ENCODE results near the gene SMG1. TPM values are rescaled to one million over a fixed set of nuclear protein-coding genes. Genes with fewer than 3 reads are reported as not detected.
"Not testable (repeated sequence)": the region's sequence is repeated elsewhere in the genome, so short reads cannot be mapped to it uniquely, and the experiment has no call there.

SMG1 gene
- polyA plus RNA-seq, 4 donors: 39.4 to 80.1 (median 62.9) TPM

GRCh38 chr16:18936727-18937340, 10.6 kb upstream of the SMG1 start:
- no peak for DNase-seq (ENCODE audit: low read depth in 4 of 4, low spot score in 2 of 4)

GRCh38 chr16:18933501-18933900, 7.3 kb upstream of the SMG1 start:
- DNase-seq (ENCODE audit: low read depth in 4 of 4, low spot score in 2 of 4): no peak

DNA sequence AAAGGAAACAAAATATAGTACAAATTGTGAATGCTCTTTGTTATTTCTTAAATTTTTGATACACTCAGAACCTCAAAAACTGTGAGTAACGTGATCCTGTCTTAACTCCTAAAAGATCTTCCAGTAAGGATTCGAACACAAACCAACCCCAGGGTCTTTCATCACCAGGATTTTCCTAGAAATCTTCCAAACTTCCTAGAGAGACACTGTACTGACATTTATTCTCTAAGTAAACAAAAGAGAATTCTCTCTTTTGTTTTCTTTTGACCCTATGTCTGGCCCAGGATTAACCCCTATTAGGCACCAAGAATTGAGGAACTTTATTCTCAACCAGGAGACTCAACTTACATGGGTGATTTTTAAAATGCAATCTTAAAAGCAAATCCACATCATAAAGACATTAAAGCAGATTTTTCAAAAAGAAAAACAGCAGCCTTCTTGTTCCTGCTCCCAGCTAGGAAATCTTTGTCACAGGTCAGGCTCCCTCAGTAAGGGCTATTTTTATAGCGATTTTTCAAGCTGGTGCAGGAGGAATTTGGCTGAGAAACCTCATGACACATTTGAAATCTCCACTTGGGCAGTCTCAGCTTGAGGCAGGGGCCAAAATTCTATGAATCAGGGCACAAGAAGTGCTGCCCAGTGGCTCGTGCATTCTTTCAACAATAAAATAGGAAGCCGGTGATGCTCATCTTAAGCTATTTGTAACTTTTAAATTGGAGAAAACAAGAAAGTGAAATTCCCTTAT, 6.2 kb upstream of the SMG1 start:
- no peak for DNase-seq (ENCODE audit: low read depth in 4 of 4, low spot score in 2 of 4)

DNA sequence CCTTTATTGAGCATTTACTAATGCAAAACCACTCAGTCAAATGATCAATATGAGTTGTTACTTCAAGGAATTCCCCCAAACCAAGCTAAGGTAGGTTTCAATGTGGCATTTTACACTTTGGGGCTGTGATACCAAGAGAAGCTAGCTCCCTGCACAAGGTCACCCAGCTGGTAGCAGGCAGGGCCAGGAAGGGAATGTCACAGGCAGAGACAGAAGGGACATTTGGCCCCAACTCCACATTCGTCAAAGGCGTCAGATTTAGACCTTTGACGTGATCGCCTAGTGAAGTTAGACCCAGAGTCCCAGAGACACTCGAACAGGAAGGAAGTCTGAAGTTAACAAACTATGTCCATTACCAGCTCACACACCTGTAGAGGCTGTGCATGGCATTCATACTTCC, 5.5 kb upstream of the SMG1 start:
- DNase-seq (ENCODE audit: low read depth in 4 of 4, low spot score in 2 of 4): no peak

- not testable (repeated sequence) for DNase-seq (ENCODE audit: low read depth in 4 of 4, low spot score in 2 of 4)
These were observed 3.9 kb upstream of the SMG1 start for GRCh38 chr16:18930095-18930494.

DNA sequence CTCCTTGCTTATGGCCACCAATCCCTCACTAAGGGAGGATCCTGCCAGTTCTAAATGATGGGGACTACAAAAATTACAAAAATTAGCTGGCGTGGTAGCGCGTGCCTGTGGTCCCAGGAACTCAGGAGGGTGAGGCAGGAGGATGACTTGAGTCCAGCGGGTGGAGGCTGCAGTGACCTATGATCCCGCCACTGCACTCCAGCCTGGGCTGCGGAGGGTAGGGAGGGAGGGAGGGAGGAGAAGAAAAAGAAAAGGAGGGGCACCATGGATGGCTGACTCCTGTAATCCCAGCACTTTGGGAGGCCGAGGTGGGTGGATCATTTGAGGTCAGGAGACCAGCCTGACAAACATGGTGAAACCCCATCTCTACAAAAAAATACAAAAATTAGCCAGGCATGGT, 1.9 kb upstream of the SMG1 start:
- DNase-seq (ENCODE audit: low read depth in 4 of 4, low spot score in 2 of 4): not testable (repeated sequence)

DNA sequence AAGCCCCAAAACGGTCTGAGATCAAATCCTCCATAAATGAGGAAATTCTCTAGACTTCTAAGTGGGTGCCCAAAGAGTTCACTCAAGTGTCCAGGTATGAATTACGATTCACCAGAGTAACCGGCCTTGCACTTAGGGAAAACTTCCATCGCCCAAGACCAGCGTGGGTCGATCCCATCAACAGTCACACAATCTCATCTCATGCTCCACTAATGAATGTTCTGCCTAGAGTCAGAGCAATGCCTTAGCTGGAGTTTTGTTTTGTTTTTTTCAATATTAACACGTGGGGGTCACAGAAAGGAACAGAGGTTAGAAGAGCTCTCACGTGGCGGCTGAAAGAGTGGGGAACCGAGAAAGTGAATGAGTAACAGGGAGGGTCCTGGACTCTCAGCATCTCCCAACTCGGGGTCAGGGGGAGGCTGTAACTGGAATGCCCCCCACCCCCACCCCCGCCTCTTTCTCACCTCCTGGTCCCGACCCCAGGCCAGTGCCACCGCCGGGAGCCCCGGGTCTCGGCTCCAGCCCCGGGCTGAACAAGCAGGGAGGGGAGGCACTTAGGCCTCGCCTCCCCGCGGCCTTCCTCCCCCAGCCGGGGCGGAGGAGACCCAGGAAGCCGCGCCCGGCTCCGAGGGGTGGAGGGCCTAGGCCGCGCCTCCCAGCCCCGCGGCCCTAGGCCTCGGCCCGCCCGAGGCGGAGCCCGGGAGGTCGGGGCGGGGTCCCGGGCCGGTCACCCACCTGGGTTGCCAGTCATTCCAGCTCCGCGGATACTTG, 808 bp downstream of the SMG1 start:
- not testable (repeated sequence) for DNase-seq (ENCODE audit: low read depth in 4 of 4, low spot score in 2 of 4)

GRCh38 chr16:18923935-18924334, 2.3 kb downstream of the SMG1 start:
- not testable (repeated sequence) for DNase-seq (ENCODE audit: low read depth in 4 of 4, low spot score in 2 of 4)

- not testable (repeated sequence) for DNase-seq (ENCODE audit: low read depth in 4 of 4, low spot score in 2 of 4)
These were observed 3.1 kb downstream of the SMG1 start for GRCh38 chr16:18923124-18923523.

GRCh38 chr16:18909585-18909984, 16.6 kb downstream of the SMG1 start:
- DNase-seq (ENCODE audit: low read depth in 4 of 4, low spot score in 2 of 4): not testable (repeated sequence)

DNA sequence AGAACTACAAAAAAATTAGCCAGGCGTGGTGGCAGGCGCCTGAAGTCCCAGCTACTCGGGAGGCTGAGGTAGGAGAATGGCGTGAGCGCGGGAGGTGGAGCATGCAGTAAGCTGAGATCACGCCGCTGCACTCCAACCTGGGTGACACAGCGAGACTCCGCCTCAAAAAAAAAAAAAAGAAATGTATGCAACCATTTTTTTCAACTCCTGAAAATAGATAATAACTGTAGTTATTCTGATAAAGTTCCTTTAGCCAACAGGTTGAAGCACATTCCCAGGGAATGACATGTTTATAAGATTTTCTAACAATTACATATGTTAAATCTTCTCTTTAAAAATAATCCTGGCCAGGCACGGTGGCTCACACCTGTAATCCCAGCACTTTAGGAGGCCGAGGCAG, 17.5 kb downstream of the SMG1 start:
- DNase-seq (ENCODE audit: low read depth in 4 of 4, low spot score in 2 of 4): not testable (repeated sequence)

DNA sequence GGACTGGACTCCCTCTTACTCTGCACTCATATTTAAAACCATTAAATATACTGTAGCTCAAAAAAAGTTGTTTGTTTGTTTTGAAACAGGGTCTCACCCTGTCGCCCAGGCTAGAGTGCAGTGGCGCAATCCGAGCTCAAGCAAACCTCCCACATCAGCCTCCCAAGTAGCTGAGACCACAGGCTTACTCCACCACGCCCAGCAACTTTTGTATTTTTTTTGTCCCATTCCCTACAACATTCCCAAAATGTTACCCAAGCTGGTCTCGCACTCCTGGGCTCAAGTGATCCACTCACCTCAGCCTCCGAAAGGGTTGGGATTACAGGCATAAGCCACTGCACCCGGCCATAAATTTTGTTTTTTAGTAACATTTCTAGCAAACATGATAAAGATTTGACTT, 23.4 kb downstream of the SMG1 start:
- DNase-seq (ENCODE audit: low read depth in 4 of 4, low spot score in 2 of 4): not testable (repeated sequence)

DNA sequence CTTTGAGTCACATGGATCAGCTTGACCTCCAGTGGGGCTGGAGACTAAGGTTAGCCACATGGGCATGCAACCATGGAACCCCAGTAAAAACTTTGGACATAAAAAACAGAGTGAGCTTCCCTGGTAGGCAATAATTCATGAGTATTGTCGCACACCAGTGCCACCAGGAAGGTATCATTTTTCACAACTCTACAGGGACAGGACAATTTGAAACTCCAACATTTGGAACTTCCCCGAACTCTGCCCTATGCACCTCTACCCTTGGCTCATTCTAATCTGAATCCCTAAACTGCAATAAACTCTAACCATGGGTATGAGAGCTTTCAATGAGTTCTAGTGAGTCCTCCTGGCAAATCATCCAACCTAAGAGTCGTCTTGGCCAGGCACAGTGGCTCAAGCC, 24.2 kb downstream of the SMG1 start:
- peak in 1 of 4 donors; percentile 0 for DNase-seq (ENCODE audit: low read depth in 4 of 4, low spot score in 2 of 4)

GRCh38 chr16:18901194-18901593, 25.0 kb downstream of the SMG1 start:
- not testable (repeated sequence) for DNase-seq (ENCODE audit: low read depth in 4 of 4, low spot score in 2 of 4)

DNA sequence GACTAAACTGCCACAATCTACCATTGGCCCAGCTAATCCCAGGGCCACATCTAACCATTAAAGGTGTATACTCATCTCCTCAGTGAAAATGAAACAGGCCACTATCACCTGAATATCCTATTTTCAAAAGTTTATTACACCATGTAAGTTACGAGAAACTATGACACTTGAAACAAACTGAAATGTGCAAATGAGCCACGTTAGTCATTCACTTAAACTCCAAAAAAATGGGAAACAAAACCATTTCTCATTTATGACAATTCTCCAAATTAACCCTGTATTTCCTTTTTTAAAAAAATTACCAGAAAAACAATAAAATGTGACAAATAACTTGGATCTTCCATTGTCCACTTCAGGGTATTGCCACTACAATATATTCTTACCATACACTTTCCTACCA, 41.8 kb downstream of the SMG1 start:
- DNase-seq (ENCODE audit: low read depth in 4 of 4, low spot score in 2 of 4): not testable (repeated sequence)

DNA sequence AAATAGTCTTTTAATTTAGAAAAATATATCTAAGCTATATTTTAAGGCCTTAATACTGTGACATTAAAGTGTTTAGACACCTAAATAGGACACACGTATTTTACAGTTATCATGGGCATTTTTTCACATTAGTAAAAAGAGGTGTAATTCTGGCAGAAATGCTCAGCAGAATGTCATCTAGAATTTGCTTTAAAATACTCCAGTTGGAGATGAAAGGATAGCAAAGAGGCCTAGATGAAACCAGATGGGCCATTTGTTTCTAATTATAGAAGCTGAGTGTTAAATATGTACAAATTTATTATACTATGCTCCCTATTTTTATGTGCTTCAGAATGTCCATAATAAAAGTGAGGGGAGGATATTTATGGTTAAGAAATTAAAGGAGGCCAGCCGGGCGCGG, 48.5 kb downstream of the SMG1 start:
- not testable (repeated sequence) for DNase-seq (ENCODE audit: low read depth in 4 of 4, low spot score in 2 of 4)

GRCh38 chr16:18877259-18877658, 48.9 kb downstream of the SMG1 start:
- not testable (repeated sequence) for DNase-seq (ENCODE audit: low read depth in 4 of 4, low spot score in 2 of 4)

DNA sequence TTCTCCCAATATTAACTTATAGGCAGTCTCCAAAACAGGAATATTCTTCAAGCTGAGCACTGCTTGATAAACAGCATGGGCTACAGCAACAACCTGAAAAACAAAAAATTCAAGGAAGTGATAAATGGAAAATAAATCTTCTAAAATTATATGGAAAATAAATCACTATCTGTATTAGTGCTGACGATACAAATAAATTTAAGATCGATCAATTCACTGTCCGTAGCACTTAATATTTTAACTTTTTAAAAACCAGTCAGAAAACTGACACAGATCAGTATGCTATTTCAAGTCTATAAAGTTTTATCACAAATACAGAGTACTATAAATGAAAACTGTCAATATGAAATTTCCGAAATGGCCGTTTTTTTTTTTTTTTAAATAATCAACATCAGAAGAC, 49.9 kb downstream of the SMG1 start:
- not testable (repeated sequence) for DNase-seq (ENCODE audit: low read depth in 4 of 4, low spot score in 2 of 4)

DNA sequence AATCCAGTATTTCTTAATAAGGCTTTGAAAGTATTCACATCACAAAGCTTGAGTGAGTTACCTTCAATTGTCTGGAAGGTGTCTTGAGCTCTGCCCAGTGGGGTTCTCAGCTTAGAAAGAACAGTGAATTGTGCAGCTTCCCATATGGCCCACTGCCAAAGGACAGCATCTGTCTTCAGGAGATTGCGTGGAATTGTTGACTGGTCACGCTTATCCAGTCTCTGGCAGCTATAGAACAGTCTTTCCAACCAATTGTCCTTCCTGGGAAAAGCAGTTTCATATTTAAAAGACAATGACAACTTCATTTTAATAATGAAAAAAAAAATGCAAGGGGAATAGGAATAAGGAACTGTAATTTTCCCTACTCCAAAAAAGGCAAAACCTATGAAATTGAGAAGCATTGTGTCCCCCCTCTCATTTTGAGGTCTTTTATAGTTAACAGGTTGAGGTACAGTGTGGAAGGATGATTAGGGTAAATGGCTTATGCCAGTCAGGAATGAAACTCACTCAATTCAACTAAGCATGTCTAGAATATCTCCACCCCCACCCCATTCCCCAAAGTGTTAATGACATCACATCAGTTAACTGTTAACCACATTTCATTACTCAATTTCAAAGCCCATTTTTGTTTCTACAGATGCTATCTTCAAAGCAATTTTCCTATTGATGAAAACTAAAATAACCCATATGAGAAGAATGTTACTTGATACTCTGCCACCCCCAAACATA, 57.0 kb downstream of the SMG1 start:
- not testable (repeated sequence) for DNase-seq (ENCODE audit: low read depth in 4 of 4, low spot score in 2 of 4)

- peak; percentile 2 to 15 (median 4) for DNase-seq (ENCODE audit: low read depth in 4 of 4, low spot score in 2 of 4)
These were observed 59.9 kb downstream of the SMG1 start for GRCh38 chr16:18866277-18866823.

Data from left renal cortex interstitium (tissue), 4 donors.